WERI-Rb-1 (cell line): ENCODE measurements around the gene STEAP2.

ENCODE experiments used
- DNase-seq: peaks from one replicate; pipeline ENCODE4 v3.0.0-alpha.2; 2020
- H3K27ac ChIP-seq: fragments of 250-450 bp; sonication (Bioruptor Pico); 2 replicates; pipeline ENCODE4 v1.5.1; 2020; ENCODE audit warnings: mild to moderate bottlenecking, moderate library complexity
- H3K27me3 ChIP-seq: fragments of 250-450 bp; sonication (Bioruptor Pico); 2 replicates; pipeline ENCODE4 v1.5.1; 2021; ENCODE audit warnings: mild to moderate bottlenecking, low read depth, moderate library complexity; ENCODE audit not compliant: insufficient read depth, severe bottlenecking
- H3K36me3 ChIP-seq: fragments of 250-450 bp; sonication (Bioruptor Pico); 2 replicates; pipeline ENCODE4 v1.5.1; 2020; ENCODE audit warnings: mild to moderate bottlenecking, moderate library complexity
- H3K4me3 ChIP-seq: 2 replicates; pipeline ENCODE4 v1.5.1; 2011; ENCODE audit warnings: low read depth, mild to moderate bottlenecking, control low read depth, low read length
- H3K9me3 ChIP-seq: fragments of 250-450 bp; sonication (Bioruptor Pico); 2 replicates; pipeline ENCODE4 v1.5.1; 2021; ENCODE audit warnings: mild to moderate bottlenecking, moderate library complexity; ENCODE audit not compliant: severe bottlenecking
- CTCF ChIP-seq: IDR thresholded peaks from 2 replicates; pipeline ENCODE4 v1.5.1; 2011; ENCODE audit warnings: low read depth, mild to moderate bottlenecking, control low read depth, inconsistent platforms, low read length

The STEAP2 gene

DNA sequence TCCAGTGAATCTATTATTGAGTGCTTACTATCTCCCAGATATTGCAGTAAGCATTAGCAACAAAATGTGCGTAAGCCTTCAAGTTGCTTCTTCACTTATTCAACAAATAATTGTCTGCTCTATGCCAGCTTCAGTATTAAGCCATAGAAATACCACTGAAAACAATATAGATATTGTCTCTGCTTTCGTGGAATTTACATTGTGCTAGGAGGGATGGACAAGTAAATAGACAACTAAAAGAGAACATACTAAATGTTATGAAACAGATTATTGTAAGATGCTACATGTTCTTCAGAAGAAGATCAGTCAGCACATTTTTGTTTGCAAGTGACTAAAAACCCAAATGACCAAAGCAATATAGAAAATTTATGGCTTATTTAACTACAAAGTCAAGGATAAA is 60.7 kb downstream of the STEAP2 start:
- H3K27ac ChIP-seq: no peak overlapping the region
- no peak for TF ChIP-seq CTCF

GRCh38 chr7:90274161-90274560 is 62.6 kb downstream of the STEAP2 start:
- Histone ChIP-seq H3K4me3 (no peak overlapping the region), H3K27ac (no peak overlapping the region), H3K36me3 (no peaks in the 10 kb centered on the region), H3K27me3 (no peaks in the 10 kb centered on the region), H3K9me3 (no peaks in the 10 kb centered on the region)
- DNase-seq: no peak
- TF ChIP-seq CTCF: no peak

More for the DNA sequence above, 60.7 kb downstream of the STEAP2 start:
- Histone ChIP-seq H3K27me3 (no peaks in the 10 kb centered on the region), H3K36me3 (no peaks in the 10 kb centered on the region), H3K9me3 (no peaks in the 10 kb centered on the region), H3K4me3 (no peak overlapping the region)
- no peak for DNase-seq

GRCh38 chr7:90276033-90276728 is 64.6 kb downstream of the STEAP2 start:
- TF ChIP-seq CTCF: no peak
- H3K27me3 ChIP-seq: no peaks in the 10 kb centered on the region
- no peak for DNase-seq
- H3K9me3 ChIP-seq: no peaks in the 10 kb centered on the region
- no peak overlapping the region for H3K4me3 ChIP-seq
- no peaks in the 10 kb centered on the region for H3K36me3 ChIP-seq
- no peak overlapping the region for H3K27ac ChIP-seq
